ENCODE measurements around the gene KRTAP16-1. TPM values are rescaled to one million over a fixed set of nuclear protein-coding genes. Genes with fewer than 3 reads are reported as not detected.

The KRTAP16-1 gene
- total and polyA plus RNA-seq, 2 donors (not counting 3 experiments of a cell fraction or from before 2014, with no cell fraction given): not detected

DNA sequence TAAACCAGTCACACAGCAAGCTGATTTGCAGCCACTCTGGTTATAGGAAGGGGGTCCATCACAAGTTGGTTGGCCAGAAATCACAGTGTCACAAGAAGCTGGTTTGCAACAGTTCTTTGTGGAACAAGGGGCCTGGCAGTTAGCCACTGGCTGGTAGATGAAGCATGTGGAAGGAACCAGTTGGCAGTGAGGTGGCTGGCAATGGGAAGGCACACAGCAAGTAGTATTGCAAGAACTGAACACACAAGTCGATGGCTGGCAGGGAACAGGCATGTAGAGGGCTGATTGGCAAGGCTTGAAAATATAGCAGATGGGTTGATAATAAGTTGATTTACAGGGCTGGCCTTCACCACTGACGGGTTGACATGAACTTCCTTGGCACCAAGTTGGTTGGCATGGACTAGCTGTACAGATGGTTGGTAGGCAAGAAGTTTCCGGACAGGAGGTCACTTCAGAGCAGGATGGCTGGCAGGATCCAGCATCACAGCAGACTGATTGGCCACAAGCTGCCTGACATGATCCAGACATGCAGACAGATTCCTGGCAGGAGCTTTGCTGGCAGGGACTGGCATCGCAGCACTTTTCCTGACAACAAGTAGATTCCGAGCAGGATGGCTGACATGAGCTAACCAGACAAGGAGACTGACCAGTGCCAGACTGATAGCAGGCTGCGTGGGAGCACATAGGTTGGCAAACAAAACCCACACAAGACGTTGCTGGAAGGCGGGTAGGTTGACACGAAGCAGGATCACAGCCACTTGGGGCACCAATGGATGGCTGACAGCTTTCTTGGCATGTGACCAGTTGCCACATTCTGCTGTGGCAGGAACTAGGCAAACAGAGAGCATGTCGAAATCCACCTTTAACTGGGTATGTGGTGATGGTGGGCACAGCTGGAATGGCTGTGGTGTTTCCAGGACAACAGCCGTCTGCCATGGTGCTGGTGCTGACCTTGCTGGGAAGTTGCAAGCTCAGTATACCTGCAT is 6.9 kb downstream of the KRTAP16-1 start, which contains the start of gene KRTAP29-1:
Gene KRTAP29-1, minus strand, starts transcription at position 936 of the 986 bp plus-strand sequence. Its CDS starts 0 bp downstream, at position 936.
- Histone ChIP-seq H3K4me3 (replicated peaks in 1 of 3; ENCODE audit: insufficient read depth in 1 of 3, low read depth in 1 of 3, low read length in 3 of 3) (no peak within 1 kb of the TSS), H3K9me1 (replicated peaks; ENCODE audit: control insufficient read depth, extremely low read depth, insufficient read depth, low read length) (no peaks in the 10 kb centered on the region), H3K27me3 (ENCODE audit: control insufficient read depth in 2 of 2, insufficient read depth in 2 of 2, low read length in 2 of 2) (no peaks in the 10 kb centered on the region), H3K4me2 (ENCODE audit: insufficient read depth, low read length) (no peak within 1 kb of the TSS), H4K20me1 (replicated peaks; ENCODE audit: control insufficient read depth, extremely low read depth, insufficient read depth, low read length) (no peaks in the 10 kb centered on the region), H3K79me2 (ENCODE audit: control insufficient read depth, insufficient read depth, low read length) (no peaks in the 10 kb centered on the region), H3K9ac (replicated peaks; ENCODE audit: extremely low read depth, insufficient read depth, low read length) (no peak within 1 kb of the TSS), H2AFZ (ENCODE audit: low read depth, low read length) (no peak within 1 kb of the TSS), H3K36me3 (ENCODE audit: control insufficient read depth in 2 of 2, extremely low read depth in 1 of 2, insufficient read depth in 2 of 2, low read length in 2 of 2) (no peaks in the 10 kb centered on the region), H3K27ac (ENCODE audit: insufficient read depth, low read depth, low read length) (no peak within 1 kb of the TSS), H3K9me3 (replicated peaks; ENCODE audit: control insufficient read depth, insufficient read depth, low read length) (no peaks in the 10 kb centered on the region), H3K4me1 (ENCODE audit: control insufficient read depth, extremely low read depth, insufficient read depth, low read length) (no peaks in the 10 kb centered on the region)
- intact Hi-C loops (cut with micrococcal nuclease) (no loop called here), dilution Hi-C loops (cut with MboI; ENCODE audit: extremely low pct_ligation_motif_present, low sequenced_read_pairs) (no loop called here)
- DNase-seq (ENCODE audit: low read depth, low spot score) (no peak), FAIRE-seq (no peak)
- no TSS peak for BruUV-seq (replicated peaks)
- TF ChIP-seq POLR2A (IDR thresholded peaks at IDR 0.05; ENCODE audit: low read depth, low read length): no peak
- TF ChIP-seq, protein P1, sequence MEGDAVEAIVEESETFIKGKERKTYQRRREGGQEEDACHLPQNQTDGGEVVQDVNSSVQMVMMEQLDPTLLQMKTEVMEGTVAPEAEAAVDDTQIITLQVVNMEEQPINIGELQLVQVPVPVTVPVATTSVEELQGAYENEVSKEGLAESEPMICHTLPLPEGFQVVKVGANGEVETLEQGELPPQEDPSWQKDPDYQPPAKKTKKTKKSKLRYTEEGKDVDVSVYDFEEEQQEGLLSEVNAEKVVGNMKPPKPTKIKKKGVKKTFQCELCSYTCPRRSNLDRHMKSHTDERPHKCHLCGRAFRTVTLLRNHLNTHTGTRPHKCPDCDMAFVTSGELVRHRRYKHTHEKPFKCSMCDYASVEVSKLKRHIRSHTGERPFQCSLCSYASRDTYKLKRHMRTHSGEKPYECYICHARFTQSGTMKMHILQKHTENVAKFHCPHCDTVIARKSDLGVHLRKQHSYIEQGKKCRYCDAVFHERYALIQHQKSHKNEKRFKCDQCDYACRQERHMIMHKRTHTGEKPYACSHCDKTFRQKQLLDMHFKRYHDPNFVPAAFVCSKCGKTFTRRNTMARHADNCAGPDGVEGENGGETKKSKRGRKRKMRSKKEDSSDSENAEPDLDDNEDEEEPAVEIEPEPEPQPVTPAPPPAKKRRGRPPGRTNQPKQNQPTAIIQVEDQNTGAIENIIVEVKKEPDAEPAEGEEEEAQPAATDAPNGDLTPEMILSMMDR (IDR thresholded peaks at IDR 0.05; ENCODE audit: extremely low read depth in 1 of 2, insufficient read depth in 1 of 2, low read depth in 1 of 2, low read length in 2 of 2): no peak
- no peak for TF ChIP-seq MYC (IDR thresholded peaks at IDR 0.05; ENCODE audit: low read depth, low read length)
- no peak for TF ChIP-seq GATA2 (IDR thresholded peaks at IDR 0.05; ENCODE audit: insufficient read depth, insufficient read length, low read depth, low read length)
- ChIA-PET POLR2A (no interaction called here), CTCF (interaction anchor here (1.0 to 1.5 kb wide), 2 partner anchors 20 to 363 kb away, joined by 3 to 4 read pairs; no protein-coding TSS in a partner anchor)

Measured in endothelial cell of umbilical vein (primary cell).